Measurements from ENCODE around the gene PDIA3.

- TF ChIP-seq CTCF (IDR thresholded peaks at IDR 0.05; ENCODE audit: borderline replicate concordance, extremely low read depth, low read length, poor library complexity, severe bottlenecking) (no peak), EZH2 (IDR thresholded peaks at IDR 0.05; ENCODE audit: borderline replicate concordance, low read depth, low read length, severe bottlenecking) (no peak)
Observed at GRCh38 chr15:43771816-43772215, 25.6 kb downstream of the PDIA3 start.

Measured in DND-41 (cell line).